ENCODE results near the gene GPC3.

GPC3 gene

GRCh38 chrX:133880032-133880443, 105.4 kb downstream of the GPC3 start:
- no peak for DNase-seq

GRCh38 chrX:133878710-133879109, 106.7 kb downstream of the GPC3 start:
- DNase-seq: no peak

GRCh38 chrX:133876646-133877045, 108.7 kb downstream of the GPC3 start:
- no peak for DNase-seq

- no peak for DNase-seq
Observed at GRCh38 chrX:133869270-133869669, 116.1 kb downstream of the GPC3 start.

- no peak for DNase-seq
Observed at GRCh38 chrX:133868682-133869081, 116.7 kb downstream of the GPC3 start.

GRCh38 chrX:133868250-133868649, 117.1 kb downstream of the GPC3 start:
- DNase-seq: no peak

GRCh38 chrX:133865761-133866471, 119.5 kb downstream of the GPC3 start:
- no peak for DNase-seq

GRCh38 chrX:133864236-133864635, 121.2 kb downstream of the GPC3 start:
- no peak for DNase-seq

- DNase-seq: peak; percentile 40
Observed at GRCh38 chrX:133859860-133860259, 125.5 kb downstream of the GPC3 start.

GRCh38 chrX:133859336-133859735, 126.1 kb downstream of the GPC3 start:
- no peak for DNase-seq

- no peak for DNase-seq
Observed at GRCh38 chrX:133857640-133858269, 127.6 kb downstream of the GPC3 start.

GRCh38 chrX:133856819-133857218, 128.6 kb downstream of the GPC3 start:
- DNase-seq: no peak

GRCh38 chrX:133854290-133854689, 131.1 kb downstream of the GPC3 start:
- DNase-seq: no peak

GRCh38 chrX:133852837-133853356, 132.5 kb downstream of the GPC3 start:
- no peak for DNase-seq

GRCh38 chrX:133852401-133852800, 133.0 kb downstream of the GPC3 start:
- DNase-seq: no peak

GRCh38 chrX:133850399-133850798, 135.0 kb downstream of the GPC3 start:
- no peak for DNase-seq

GRCh38 chrX:133849676-133850075, 135.7 kb downstream of the GPC3 start:
- DNase-seq: no peak

- no peak for DNase-seq
Observed at GRCh38 chrX:133847340-133847994, 137.9 kb downstream of the GPC3 start.

- DNase-seq: no peak
Observed at GRCh38 chrX:133846311-133846710, 139.1 kb downstream of the GPC3 start.

GRCh38 chrX:133840415-133840814, 145.0 kb downstream of the GPC3 start:
- no peak for DNase-seq

- no peak for DNase-seq
Observed at GRCh38 chrX:133838761-133839676, 146.4 kb downstream of the GPC3 start.

GRCh38 chrX:133837091-133837490, 148.3 kb downstream of the GPC3 start:
- DNase-seq: no peak

- DNase-seq: no peak
Observed at GRCh38 chrX:133836561-133836960, 148.8 kb downstream of the GPC3 start.

Data from NCI-H446 treated with DMSO at 0.1 percent for 48 hours (cell line).